Measurements from ENCODE around the gene MYOCOS. TPM values are rescaled to one million over a fixed set of nuclear protein-coding genes. Genes with fewer than 3 reads are reported as not detected.

Gene MYOCOS
- total RNA-seq, 1 experiment from 2014 or later = not detected

DNA sequence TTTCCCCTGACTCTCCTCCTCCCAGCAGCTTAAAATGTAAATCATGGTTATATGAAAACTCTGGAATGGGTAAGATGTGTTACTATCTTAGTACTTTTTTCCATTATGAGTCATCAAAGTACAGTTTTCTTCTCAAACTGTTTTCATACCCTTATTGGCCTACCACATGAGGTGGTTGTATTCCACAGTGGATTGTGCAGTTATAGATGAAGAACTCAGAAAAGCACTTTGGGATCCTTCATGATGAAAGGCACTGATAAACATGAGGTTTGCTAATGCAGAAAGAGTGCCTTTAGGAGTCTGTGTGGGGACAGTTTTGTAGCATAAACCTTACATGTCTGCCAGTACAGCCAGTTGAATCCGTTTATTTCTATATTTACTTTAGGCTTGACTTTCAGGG is 32.0 kb upstream of the MYOCOS start:
- Histone ChIP-seq H3K4me3 (replicated peaks in 1 of 2; ENCODE audit: low read depth in 1 of 2, low read length in 2 of 2) (no peak overlapping the region), H3K79me2 (ENCODE audit: insufficient read depth, low read length) (no peaks in the 10 kb centered on the region; the same call in 1 of the 2 replicates)

More for the DNA sequence above, 32.0 kb upstream of the MYOCOS start:
- H2AFZ ChIP-seq (ENCODE audit: low read depth, low read length, poor library complexity, severe bottlenecking) = no peak overlapping the region
- no peaks in the 10 kb centered on the region for H3K4me1 ChIP-seq (ENCODE audit: control insufficient read depth in 1 of 2, insufficient read depth in 2 of 2, low read length in 2 of 2)
- RAD21 ChIA-PET (ENCODE audit: low non-redundant PET in 1 of 2, low total read pairs in 2 of 2, uncharacterized antibody in 2 of 2, unreplicated experiment in 2 of 2) = no interaction called here
- no peaks in the 10 kb centered on the region for H3K9me3 ChIP-seq (ENCODE audit: control insufficient read depth in 1 of 2, insufficient read depth in 1 of 2, low read depth in 1 of 2, low read length in 2 of 2)
- POLR2A ChIA-PET = no interaction called here
- H3K9me2 ChIP-seq (ENCODE audit: insufficient read depth) = no peaks in the 10 kb centered on the region
- H4K20me1 ChIP-seq (ENCODE audit: insufficient read depth) = no peaks in the 10 kb centered on the region; the same call in 1 of the 2 replicates
- intact Hi-C loops (cut with micrococcal nuclease) = no loop called here
- ATAC-seq (no peak), DNase-seq (ENCODE audit: low read depth, low spot score) (no peak)
- H3K36me3 ChIP-seq (ENCODE audit: control insufficient read depth in 1 of 2, insufficient read depth in 2 of 2, low read length in 2 of 2) = peaks cover 36 to 54% of the 10 kb centered on the region in 2 experiments
- H3K27me3 ChIP-seq (ENCODE audit: insufficient read depth, low read length) = no peaks in the 10 kb centered on the region
- no peak for TF ChIP-seq JUND (IDR thresholded peaks at IDR 0.05)
- no peak for TF ChIP-seq YY1 (IDR thresholded peaks at IDR 0.05; ENCODE audit: extremely low read depth, insufficient replicate concordance, low read depth, low read length)
- TF ChIP-seq CEBPB (IDR thresholded peaks at IDR 0.05; ENCODE audit: low read depth) = no peak
- TF ChIP-seq, protein P1, sequence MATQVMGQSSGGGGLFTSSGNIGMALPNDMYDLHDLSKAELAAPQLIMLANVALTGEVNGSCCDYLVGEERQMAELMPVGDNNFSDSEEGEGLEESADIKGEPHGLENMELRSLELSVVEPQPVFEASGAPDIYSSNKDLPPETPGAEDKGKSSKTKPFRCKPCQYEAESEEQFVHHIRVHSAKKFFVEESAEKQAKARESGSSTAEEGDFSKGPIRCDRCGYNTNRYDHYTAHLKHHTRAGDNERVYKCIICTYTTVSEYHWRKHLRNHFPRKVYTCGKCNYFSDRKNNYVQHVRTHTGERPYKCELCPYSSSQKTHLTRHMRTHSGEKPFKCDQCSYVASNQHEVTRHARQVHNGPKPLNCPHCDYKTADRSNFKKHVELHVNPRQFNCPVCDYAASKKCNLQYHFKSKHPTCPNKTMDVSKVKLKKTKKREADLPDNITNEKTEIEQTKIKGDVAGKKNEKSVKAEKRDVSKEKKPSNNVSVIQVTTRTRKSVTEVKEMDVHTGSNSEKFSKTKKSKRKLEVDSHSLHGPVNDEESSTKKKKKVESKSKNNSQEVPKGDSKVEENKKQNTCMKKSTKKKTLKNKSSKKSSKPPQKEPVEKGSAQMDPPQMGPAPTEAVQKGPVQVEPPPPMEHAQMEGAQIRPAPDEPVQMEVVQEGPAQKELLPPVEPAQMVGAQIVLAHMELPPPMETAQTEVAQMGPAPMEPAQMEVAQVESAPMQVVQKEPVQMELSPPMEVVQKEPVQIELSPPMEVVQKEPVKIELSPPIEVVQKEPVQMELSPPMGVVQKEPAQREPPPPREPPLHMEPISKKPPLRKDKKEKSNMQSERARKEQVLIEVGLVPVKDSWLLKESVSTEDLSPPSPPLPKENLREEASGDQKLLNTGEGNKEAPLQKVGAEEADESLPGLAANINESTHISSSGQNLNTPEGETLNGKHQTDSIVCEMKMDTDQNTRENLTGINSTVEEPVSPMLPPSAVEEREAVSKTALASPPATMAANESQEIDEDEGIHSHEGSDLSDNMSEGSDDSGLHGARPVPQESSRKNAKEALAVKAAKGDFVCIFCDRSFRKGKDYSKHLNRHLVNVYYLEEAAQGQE (IDR thresholded peaks at IDR 0.05; ENCODE audit: low read depth) = no peak
- TF ChIP-seq ZFX (IDR thresholded peaks at IDR 0.05) = no peak
- no peak for TF ChIP-seq EZH2phosphoT487 (IDR thresholded peaks at IDR 0.05; ENCODE audit: borderline replicate concordance)
- TF ChIP-seq POLR2AphosphoS5 (IDR thresholded peaks at IDR 0.05; ENCODE audit: low read depth, low read length) = no peak
- no peak for TF ChIP-seq SIN3A (IDR thresholded peaks at IDR 0.05; ENCODE audit: low read depth)
- TF ChIP-seq ZNF274 (IDR thresholded peaks at IDR 0.05; ENCODE audit: low read depth, low read length) = no peak
- no peak for TF ChIP-seq SP1 (IDR thresholded peaks at IDR 0.05; ENCODE audit: low read depth)
- TF ChIP-seq, protein P2, sequence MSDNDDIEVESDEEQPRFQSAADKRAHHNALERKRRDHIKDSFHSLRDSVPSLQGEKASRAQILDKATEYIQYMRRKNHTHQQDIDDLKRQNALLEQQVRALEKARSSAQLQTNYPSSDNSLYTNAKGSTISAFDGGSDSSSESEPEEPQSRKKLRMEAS (IDR thresholded peaks at IDR 0.05) = no peak
- TF ChIP-seq, protein P3, sequence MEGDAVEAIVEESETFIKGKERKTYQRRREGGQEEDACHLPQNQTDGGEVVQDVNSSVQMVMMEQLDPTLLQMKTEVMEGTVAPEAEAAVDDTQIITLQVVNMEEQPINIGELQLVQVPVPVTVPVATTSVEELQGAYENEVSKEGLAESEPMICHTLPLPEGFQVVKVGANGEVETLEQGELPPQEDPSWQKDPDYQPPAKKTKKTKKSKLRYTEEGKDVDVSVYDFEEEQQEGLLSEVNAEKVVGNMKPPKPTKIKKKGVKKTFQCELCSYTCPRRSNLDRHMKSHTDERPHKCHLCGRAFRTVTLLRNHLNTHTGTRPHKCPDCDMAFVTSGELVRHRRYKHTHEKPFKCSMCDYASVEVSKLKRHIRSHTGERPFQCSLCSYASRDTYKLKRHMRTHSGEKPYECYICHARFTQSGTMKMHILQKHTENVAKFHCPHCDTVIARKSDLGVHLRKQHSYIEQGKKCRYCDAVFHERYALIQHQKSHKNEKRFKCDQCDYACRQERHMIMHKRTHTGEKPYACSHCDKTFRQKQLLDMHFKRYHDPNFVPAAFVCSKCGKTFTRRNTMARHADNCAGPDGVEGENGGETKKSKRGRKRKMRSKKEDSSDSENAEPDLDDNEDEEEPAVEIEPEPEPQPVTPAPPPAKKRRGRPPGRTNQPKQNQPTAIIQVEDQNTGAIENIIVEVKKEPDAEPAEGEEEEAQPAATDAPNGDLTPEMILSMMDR (IDR thresholded peaks at IDR 0.05 in 2 of 3, conservative IDR thresholded peaks at IDR 0.05 in 1 of 3; ENCODE audit: borderline replicate concordance in 1 of 3, insufficient read depth in 1 of 3, low read depth in 2 of 3, low read length in 2 of 3) = no peak
- no peak for TF ChIP-seq POLR2A (IDR thresholded peaks at IDR 0.05; ENCODE audit: borderline replicate concordance, extremely low read depth, insufficient read depth, insufficient read length)
- no peak for TF ChIP-seq CBX3 (IDR thresholded peaks at IDR 0.05; ENCODE audit: low read depth)
- no peak for TF ChIP-seq RAD21 (IDR thresholded peaks at IDR 0.05; ENCODE audit: low read depth)
- no peak overlapping the region for H3K4me2 ChIP-seq (ENCODE audit: low read length)
- no peak overlapping the region for H3K27ac ChIP-seq (ENCODE audit: low read depth, low read length)
- CTCF ChIA-PET = no interaction called here
- BruUV-seq (replicated peaks) = no TSS peak
- no peak overlapping the region for H3K9ac ChIP-seq (ENCODE audit: low read length)
